SK-N-SH (cell line): Measurements from ENCODE around the gene C19orf73. TPM values are rescaled to one million over a fixed set of nuclear protein-coding genes. Genes with fewer than 3 reads are reported as not detected.

Experiments used
- CTCF ChIA-PET: fragments of 300-600, 350-600 bp; formaldehyde crosslinking; extraction: SDS; loops from one replicate; lab custom pipeline; 2021; lab: Yijun Ruan, JAX
- POLR2A ChIA-PET: fragments of 350-600 bp; sonication (Branson Sonifier 250); formaldehyde crosslinking; extraction: SDS; loops from one replicate; lab custom pipeline; 2020; ENCODE audit warnings: antibody characterized with exemption, inconsistent platforms; lab: Yijun Ruan, JAX
- DNase-seq: peaks from one replicate; pipeline ENCODE4 v3.0.0; 2012
- H2AFZ ChIP-seq: fragments of 200-600 bp; sonication (generic); 2 replicates; pipeline ENCODE4 v1.8.1; 2016; ENCODE audit warnings: antibody characterized with exemption, mild to moderate bottlenecking, low read depth
- H3F3A ChIP-seq: fragments of 200-600 bp; sonication (generic); replicated peaks from 2 replicates; pipeline ENCODE3; 2016; ENCODE audit warnings: antibody characterized with exemption, mild to moderate bottlenecking; ENCODE audit not compliant: insufficient read depth
- H3K27ac ChIP-seq, 2 experiments: fragments of 200-500 bp in 1 of 2; fragments of 200-600 bp in 1 of 2; sonication (Bioruptor generic) in 1 of 2; sonication (generic), shearing (Covaris generic) in 1 of 2; 2 replicates each; pipeline versions ENCODE4 v1.5.1 to v1.6.1; 2014 to 2016; ENCODE audit warnings: low read depth in 2 of 2, inconsistent platforms in 1 of 2, low read length in 1 of 2, mild to moderate bottlenecking in 1 of 2, mixed read lengths in 1 of 2
- H3K27me3 ChIP-seq: fragments of 200-600 bp; sonication (generic), shearing (Covaris generic); 2 replicates; pipeline ENCODE4 v1.6.1; 2016; ENCODE audit warnings: mixed run types; ENCODE audit not compliant: insufficient read depth
- H3K36me3 ChIP-seq, 2 experiments: fragments of 200-500 bp in 1 of 2; fragments of 200-600 bp in 1 of 2; sonication (Bioruptor generic) in 1 of 2; sonication (generic) in 1 of 2; replicated peaks in 1 of 2; 2 replicates each; pipeline versions ENCODE3 to v1.5.1; 2014 to 2016; ENCODE audit warnings: low read length in 1 of 2, mild to moderate bottlenecking in 1 of 2; ENCODE audit not compliant: insufficient read depth in 2 of 2, control insufficient read depth in 1 of 2
- H3K4me1 ChIP-seq, 2 experiments: fragments of 200-500 bp in 1 of 2; fragments of 200-600 bp in 1 of 2; sonication (Bioruptor generic) in 1 of 2; sonication (generic), shearing (Covaris generic) in 1 of 2; 2 replicates each; pipeline versions ENCODE4 v1.5.1 to v1.6.1; 2014 to 2016; ENCODE audit warnings: low read depth in 1 of 2, low read length in 1 of 2, mixed run types in 1 of 2; ENCODE audit not compliant: insufficient read depth in 2 of 2, control insufficient read depth in 1 of 2
- H3K4me2 ChIP-seq: fragments of 200-600 bp; sonication (generic), shearing (Covaris generic); 2 replicates; pipeline ENCODE4 v1.6.1; 2017; ENCODE audit warnings: mixed run types
- H3K4me3 ChIP-seq, 2 experiments: fragments of 200-500 bp in 1 of 2; fragments of 200-600 bp in 1 of 2; sonication (Bioruptor generic) in 1 of 2; sonication (generic), shearing (Covaris generic) in 1 of 2; 2 replicates each; pipeline versions ENCODE4 v1.5.1 to v1.8.1; 2014 to 2016; ENCODE audit warnings: low read depth in 2 of 2, inconsistent platforms in 1 of 2, low read length in 1 of 2, mild to moderate bottlenecking in 1 of 2, mixed read lengths in 1 of 2, moderate library complexity in 1 of 2
- H3K79me2 ChIP-seq: fragments of 200-600 bp; sonication (generic); 2 replicates; pipeline ENCODE4 v1.8.1; 2017; ENCODE audit warnings: mild to moderate bottlenecking; ENCODE audit not compliant: insufficient read depth
- H3K9ac ChIP-seq: fragments of 200-600 bp; sonication (generic); 2 replicates; pipeline ENCODE4 v1.6.1; 2017; ENCODE audit warnings: mixed run types
- H3K9me2 ChIP-seq: fragments of 200-600 bp; sonication (generic); 2 replicates; pipeline ENCODE4 v1.6.1; 2017; ENCODE audit warnings: mixed run types
- H3K9me3 ChIP-seq: fragments of 200-600 bp; sonication (generic); 2 replicates; pipeline ENCODE4 v1.6.1; 2017; ENCODE audit warnings: mixed run types, mild to moderate bottlenecking, moderate library complexity
- H4K20me1 ChIP-seq: fragments of 200-600 bp; sonication (generic); 2 replicates; pipeline ENCODE4 v1.6.1; 2017; ENCODE audit warnings: mild to moderate bottlenecking, mixed run types; ENCODE audit not compliant: insufficient read depth
- ELF1 ChIP-seq: IDR thresholded peaks from 2 replicates; pipeline ENCODE4 v1.4.0; 2012
- EP300 ChIP-seq, 2 experiments: IDR thresholded peaks; 2 replicates each; pipeline versions ENCODE4 v1.4.0 to v1.6.1; 2012; ENCODE audit warnings: borderline replicate concordance in 1 of 2, low read depth in 1 of 2, low read length in 1 of 2
- FOSL2 ChIP-seq: IDR thresholded peaks from 2 replicates; pipeline ENCODE4 v1.4.0; 2012; ENCODE audit warnings: low read depth, mild to moderate bottlenecking, moderate library complexity, borderline replicate concordance
- FOXJ3 ChIP-seq: sonication (generic); formaldehyde crosslinking; IDR thresholded peaks from 2 replicates; pipeline ENCODE4 v1.5.1; 2020; ENCODE audit warnings: mild to moderate bottlenecking, missing genetic modification reagents
- FOXM1 ChIP-seq: IDR thresholded peaks from 2 replicates; pipeline ENCODE4 v1.4.0; 2012; ENCODE audit warnings: low read depth, mild to moderate bottlenecking
- JUND ChIP-seq: IDR thresholded peaks from 2 replicates; pipeline ENCODE4 v1.4.0; 2012
- MEF2A ChIP-seq: IDR thresholded peaks from 2 replicates; pipeline ENCODE4 v1.4.0; 2012; ENCODE audit warnings: low read depth, borderline replicate concordance
- NFIC ChIP-seq: IDR thresholded peaks from 2 replicates; pipeline ENCODE4 v1.4.0; 2012; ENCODE audit warnings: borderline replicate concordance
- POLR2AphosphoS5 ChIP-seq: IDR thresholded peaks from 2 replicates; pipeline ENCODE4 v1.6.1; 2012; ENCODE audit warnings: low read depth, low read length
- RAD21 ChIP-seq: IDR thresholded peaks from 2 replicates; pipeline ENCODE4 v1.6.1; 2012; ENCODE audit warnings: mild to moderate bottlenecking, low read length
- RCOR1 ChIP-seq: fragments of 150-350 bp; IDR thresholded peaks from 2 replicates; pipeline ENCODE4 v1.6.1; 2017; ENCODE audit warnings: antibody characterized with exemption, low read length
- RFX5 ChIP-seq: IDR thresholded peaks from 2 replicates; pipeline ENCODE4 v1.6.1; 2012; ENCODE audit warnings: mild to moderate bottlenecking, improper control_type of control experiment, low read length
- SIN3A ChIP-seq: IDR thresholded peaks from 2 replicates; pipeline ENCODE4 v1.6.1; 2012; ENCODE audit warnings: low read depth, mild to moderate bottlenecking, low read length, moderate library complexity, borderline replicate concordance
- TCF12 ChIP-seq: IDR thresholded peaks from 2 replicates; pipeline ENCODE4 v1.4.0; 2012
- TEAD4 ChIP-seq: IDR thresholded peaks from 2 replicates; pipeline ENCODE4 v1.4.0; 2012; ENCODE audit warnings: mild to moderate bottlenecking, borderline replicate concordance; ENCODE audit not compliant: insufficient read depth
- YY1 ChIP-seq: IDR thresholded peaks from 2 replicates; pipeline ENCODE4 v1.4.0; 2012; ENCODE audit warnings: low read depth, mild to moderate bottlenecking
- WGBS: methylation state at CpG from one replicate; pipeline ENCODE4 v1.1.6; 2017; ENCODE audit warnings: low lambda C conversion rate; 5-methylcytosine and 5-hydroxymethylcytosine counted together
- polyA plus RNA-seq, 3 experiments: library from polyadenylated mRNA; depleted of rRNA; stranded (reverse); fragments of >200 nt; gene quantifications; 2 replicates each; pipeline ENCODE4 v1.2.3, GENCODE V29; 2012
- TF ChIP-seq, protein P1 (sequence below): IDR thresholded peaks from 2 replicates; pipeline ENCODE4 v1.4.0; 2012; ENCODE audit warnings: low read depth
- TF ChIP-seq, protein P2 (sequence below): fragments of 150-350 bp; IDR thresholded peaks from 2 replicates; pipeline ENCODE4 v1.6.1; 2016; ENCODE audit warnings: mild to moderate bottlenecking, low read depth, low read length
- TF ChIP-seq, protein P3 (sequence below): IDR thresholded peaks from 2 replicates; pipeline ENCODE4; 2012
- TF ChIP-seq, protein P4 (sequence below): IDR thresholded peaks from 2 replicates; pipeline ENCODE4 v1.4.0; 2012; ENCODE audit warnings: low read depth, borderline replicate concordance

The C19orf73 gene
- polyA plus RNA-seq, 1 of the 3 experiments (the other 2 are of a cell fraction): 3.0 TPM

DNA sequence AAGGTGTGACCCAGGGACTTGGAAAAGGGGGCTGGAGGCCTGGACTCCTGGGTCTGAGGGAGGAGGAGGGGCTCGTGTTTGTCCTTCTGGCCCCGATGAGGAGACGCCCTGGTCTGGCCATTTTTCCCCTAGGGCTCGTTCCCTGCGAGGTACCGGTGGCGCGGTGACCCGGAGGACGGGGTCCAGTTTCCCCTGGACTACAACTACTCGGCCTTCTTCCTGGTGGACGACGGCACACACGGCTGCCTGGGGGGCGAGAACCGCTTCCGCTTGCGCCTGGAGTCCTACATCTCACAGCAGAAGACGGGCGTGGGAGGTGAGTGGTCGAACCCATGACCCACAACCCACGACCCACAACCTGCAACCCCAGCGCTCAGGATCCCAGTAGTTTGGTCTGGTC, 49.5 kb upstream of the C19orf73 start:
- peaks cover 11% of the 10 kb centered on the region; the same call in 1 of the 2 replicates for H4K20me1 ChIP-seq
- no peak for TF ChIP-seq TEAD4
- no peak for TF ChIP-seq RAD21
- no peak for TF ChIP-seq SIN3A
- no peak for TF ChIP-seq POLR2AphosphoS5
- no peak for TF ChIP-seq TCF12
- TF ChIP-seq, protein P1, sequence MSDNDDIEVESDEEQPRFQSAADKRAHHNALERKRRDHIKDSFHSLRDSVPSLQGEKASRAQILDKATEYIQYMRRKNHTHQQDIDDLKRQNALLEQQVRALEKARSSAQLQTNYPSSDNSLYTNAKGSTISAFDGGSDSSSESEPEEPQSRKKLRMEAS: no peak
- TF ChIP-seq, protein P2, sequence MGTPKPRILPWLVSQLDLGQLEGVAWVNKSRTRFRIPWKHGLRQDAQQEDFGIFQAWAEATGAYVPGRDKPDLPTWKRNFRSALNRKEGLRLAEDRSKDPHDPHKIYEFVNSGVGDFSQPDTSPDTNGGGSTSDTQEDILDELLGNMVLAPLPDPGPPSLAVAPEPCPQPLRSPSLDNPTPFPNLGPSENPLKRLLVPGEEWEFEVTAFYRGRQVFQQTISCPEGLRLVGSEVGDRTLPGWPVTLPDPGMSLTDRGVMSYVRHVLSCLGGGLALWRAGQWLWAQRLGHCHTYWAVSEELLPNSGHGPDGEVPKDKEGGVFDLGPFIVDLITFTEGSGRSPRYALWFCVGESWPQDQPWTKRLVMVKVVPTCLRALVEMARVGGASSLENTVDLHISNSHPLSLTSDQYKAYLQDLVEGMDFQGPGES: no peak
- no peak for TF ChIP-seq FOSL2
- TF ChIP-seq FOXM1: no peak
- no peak for TF ChIP-seq YY1
- no peak for TF ChIP-seq ELF1
- no peak for TF ChIP-seq FOXJ3
- no peak for TF ChIP-seq RCOR1
- no peak for TF ChIP-seq EP300 (IDR thresholded peaks at IDR 0.05; ENCODE audit: borderline replicate concordance in 1 of 2, low read depth in 1 of 2, low read length in 1 of 2)
- TF ChIP-seq, protein P3, sequence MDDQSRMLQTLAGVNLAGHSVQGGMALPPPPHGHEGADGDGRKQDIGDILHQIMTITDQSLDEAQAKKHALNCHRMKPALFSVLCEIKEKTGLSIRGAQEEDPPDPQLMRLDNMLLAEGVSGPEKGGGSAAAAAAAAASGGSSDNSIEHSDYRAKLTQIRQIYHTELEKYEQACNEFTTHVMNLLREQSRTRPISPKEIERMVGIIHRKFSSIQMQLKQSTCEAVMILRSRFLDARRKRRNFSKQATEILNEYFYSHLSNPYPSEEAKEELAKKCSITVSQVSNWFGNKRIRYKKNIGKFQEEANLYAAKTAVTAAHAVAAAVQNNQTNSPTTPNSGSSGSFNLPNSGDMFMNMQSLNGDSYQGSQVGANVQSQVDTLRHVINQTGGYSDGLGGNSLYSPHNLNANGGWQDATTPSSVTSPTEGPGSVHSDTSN: no peak
- no peak for TF ChIP-seq NFIC
- TF ChIP-seq RFX5: no peak
- TF ChIP-seq, protein P4, sequence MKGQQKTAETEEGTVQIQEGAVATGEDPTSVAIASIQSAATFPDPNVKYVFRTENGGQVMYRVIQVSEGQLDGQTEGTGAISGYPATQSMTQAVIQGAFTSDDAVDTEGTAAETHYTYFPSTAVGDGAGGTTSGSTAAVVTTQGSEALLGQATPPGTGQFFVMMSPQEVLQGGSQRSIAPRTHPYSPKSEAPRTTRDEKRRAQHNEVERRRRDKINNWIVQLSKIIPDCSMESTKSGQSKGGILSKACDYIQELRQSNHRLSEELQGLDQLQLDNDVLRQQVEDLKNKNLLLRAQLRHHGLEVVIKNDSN: no peak
- TF ChIP-seq JUND: no peak
- no peak for TF ChIP-seq MEF2A
- 92% methylated on average over 19 of the region's 23 CpGs for WGBS
- no peaks in the 10 kb centered on the region for H3K27me3 ChIP-seq
- peaks cover 6% of the 10 kb centered on the region for H3F3A ChIP-seq
- no peak overlapping the region for H3K4me2 ChIP-seq
- no peak overlapping the region for H2AFZ ChIP-seq
- H3K27ac ChIP-seq: no peak overlapping the region
- peaks cover 3 to 28% of the 10 kb centered on the region in 2 experiments for H3K36me3 ChIP-seq
- POLR2A ChIA-PET: no interaction called here
- CTCF ChIA-PET: interaction anchor here (0.9 kb wide), 1 partner anchor 31 kb away, joined by 3 read pairs; no protein-coding TSS in a partner anchor
- no peaks in the 10 kb centered on the region for H3K4me1 ChIP-seq
- no peaks in the 10 kb centered on the region; the same call in 1 of the 2 replicates for H3K79me2 ChIP-seq
- no peaks in the 10 kb centered on the region for H3K9me2 ChIP-seq
- H3K9ac ChIP-seq: no peak overlapping the region
- H3K4me3 ChIP-seq: no peak overlapping the region
- DNase-seq: no peak
- no peaks in the 10 kb centered on the region for H3K9me3 ChIP-seq
